ENCODE results near the gene IPO11. TPM values are rescaled to one million over a fixed set of nuclear protein-coding genes. Genes with fewer than 3 reads are reported as not detected.
"Not testable (repeated sequence)": the region's sequence is repeated elsewhere in the genome, so short reads cannot be mapped to it uniquely, and the experiment has no call there.

Gene IPO11
- polyA plus RNA-seq, 1 donor from 2014 or later: 5.7 TPM

DNA sequence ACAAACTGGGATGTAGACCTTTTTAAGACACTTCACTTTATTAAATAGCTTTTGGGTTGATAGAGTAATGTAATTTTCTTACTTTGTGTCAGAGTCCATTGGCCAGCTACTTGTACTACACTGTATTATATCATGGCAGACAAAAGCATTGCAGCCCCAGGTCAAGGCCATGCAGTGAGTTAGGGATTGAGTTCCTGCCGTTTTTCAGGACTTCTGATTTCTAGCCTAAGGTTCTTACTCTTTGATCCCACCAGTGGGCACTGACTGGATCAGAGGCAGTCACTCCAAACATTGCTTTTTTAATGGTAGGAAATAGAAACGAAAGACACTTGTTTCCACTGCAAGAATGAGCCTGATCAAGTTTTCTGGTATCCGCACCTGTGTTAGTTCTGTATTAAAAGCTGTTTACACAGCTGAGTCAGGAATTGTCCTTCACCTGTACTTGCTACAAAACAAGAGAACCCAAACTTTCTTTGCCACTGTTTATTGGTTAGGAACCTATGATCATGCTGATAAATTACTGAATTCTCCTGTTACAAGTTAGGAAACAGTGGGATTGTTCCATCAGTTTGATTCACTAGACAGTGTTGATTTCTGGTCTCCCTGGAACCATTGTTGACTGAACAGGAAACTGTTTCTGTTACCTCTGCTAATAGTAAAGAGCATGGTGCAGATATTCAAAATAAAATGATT, 188.1 kb downstream of the IPO11 start:
- peaks cover 2 to 5% (median 2%) of the 10 kb centered on the region in 3 donors for H3K4me1 Mint-ChIP-seq
- no peak overlapping the region for H3K4me3 Mint-ChIP-seq
- no peaks in the 10 kb centered on the region for H3K27me3 Mint-ChIP-seq
- H3K36me3 Mint-ChIP-seq: no peaks in the 10 kb centered on the region
- no peaks in the 10 kb centered on the region for H3K9me3 Mint-ChIP-seq
- no peak overlapping the region for H3K27ac Mint-ChIP-seq

DNA sequence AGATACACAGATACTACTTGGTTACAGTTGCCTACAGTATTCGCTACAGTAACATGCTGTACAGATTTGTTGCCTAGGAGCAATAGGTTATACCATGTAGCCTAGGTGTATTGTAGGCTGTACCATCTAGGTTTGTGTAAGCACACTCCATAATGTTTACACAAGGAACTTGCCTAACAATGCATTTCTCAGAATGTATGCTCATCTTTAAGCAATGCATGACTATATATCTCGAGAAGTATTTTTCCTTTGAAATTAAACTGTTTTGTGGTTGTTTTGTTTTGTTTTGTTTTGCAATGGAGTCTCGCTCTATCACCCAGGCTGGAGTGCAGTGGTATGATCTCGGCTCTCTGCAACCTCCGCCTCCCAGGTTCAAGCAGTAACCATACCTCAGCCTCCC, 191.4 kb downstream of the IPO11 start:
- Mint-ChIP-seq H3K27ac (no peak overlapping the region), H3K27me3 (no peaks in the 10 kb centered on the region), H3K36me3 (peaks cover 15% of the 10 kb centered on the region), H3K4me3 (no peak overlapping the region), H3K4me1 (no peaks in the 10 kb centered on the region), H3K9me3 (no peaks in the 10 kb centered on the region)

DNA sequence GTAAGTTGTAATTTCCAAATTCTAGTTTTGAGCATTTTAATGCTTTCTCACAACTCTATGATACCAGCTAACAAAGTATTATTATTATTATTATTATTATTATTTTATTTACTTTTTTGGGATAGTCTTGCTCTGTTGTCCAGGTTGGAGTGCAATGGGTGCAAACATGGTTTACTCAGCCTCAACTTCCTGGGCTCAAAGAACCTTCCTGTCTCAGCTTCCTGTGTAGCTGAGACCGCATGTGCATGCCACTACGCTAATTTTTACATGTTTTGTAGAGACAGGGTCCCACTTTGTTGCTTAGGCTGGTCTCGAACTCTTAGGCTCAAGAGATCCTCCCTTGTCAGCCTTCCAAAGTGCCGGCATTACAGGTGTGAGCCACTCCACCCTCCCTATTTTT, 193.1 kb downstream of the IPO11 start:
- Mint-ChIP-seq H3K27me3 (no peaks in the 10 kb centered on the region), H3K9me3 (no peaks in the 10 kb centered on the region), H3K4me1 (no peaks in the 10 kb centered on the region), H3K36me3 (peaks cover 16% of the 10 kb centered on the region), H3K4me3 (peak overlapping the region in 1 of 4 donors; percentile 12), H3K27ac (no peak overlapping the region)

DNA sequence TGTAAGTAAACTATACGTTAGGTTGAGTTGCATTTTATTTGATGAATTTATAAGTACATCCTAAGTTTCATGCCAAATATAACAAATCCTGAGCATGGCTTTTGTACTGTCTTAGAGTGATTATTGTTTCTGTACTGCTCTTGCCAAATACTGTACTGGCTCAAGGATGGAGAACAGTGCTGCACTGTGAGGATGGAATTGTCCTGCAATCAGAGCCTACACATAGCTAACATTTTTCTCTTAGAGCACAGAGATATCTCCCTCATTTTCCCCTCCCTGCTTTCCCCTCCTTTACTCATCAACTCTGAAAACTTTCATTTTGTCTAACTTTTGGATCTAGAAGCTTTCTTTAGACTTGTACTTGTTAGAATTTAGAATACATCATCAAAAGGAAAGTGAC, 194.3 kb downstream of the IPO11 start:
- H3K36me3 Mint-ChIP-seq: peaks cover 16% of the 10 kb centered on the region
- no peaks in the 10 kb centered on the region for H3K9me3 Mint-ChIP-seq
- no peaks in the 10 kb centered on the region for H3K4me1 Mint-ChIP-seq
- no peak overlapping the region for H3K4me3 Mint-ChIP-seq
- H3K27ac Mint-ChIP-seq: no peak overlapping the region
- H3K27me3 Mint-ChIP-seq: no peaks in the 10 kb centered on the region

DNA sequence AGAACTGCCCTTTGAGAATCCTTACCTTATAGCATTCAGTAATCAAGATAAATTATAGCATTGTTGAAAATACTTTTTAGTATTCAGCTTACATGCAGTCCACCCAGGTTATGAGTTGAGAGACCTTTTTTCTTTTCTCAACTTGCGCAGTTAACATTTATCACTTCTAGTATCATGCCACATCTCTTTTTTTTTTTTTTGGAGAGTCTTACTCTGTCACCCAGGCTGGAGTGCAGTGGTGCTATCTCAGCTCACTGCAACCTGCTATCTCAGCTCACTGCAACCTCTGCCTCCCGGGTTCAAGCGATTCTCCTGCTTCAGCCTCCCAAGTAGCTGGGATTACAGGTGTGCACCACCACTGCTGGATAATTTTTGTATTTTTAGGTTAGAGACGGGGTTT, 195.1 kb downstream of the IPO11 start:
- Mint-ChIP-seq H3K27ac (no peak overlapping the region), H3K9me3 (no peaks in the 10 kb centered on the region), H3K4me3 (no peak overlapping the region), H3K36me3 (peaks cover 16% of the 10 kb centered on the region), H3K27me3 (no peaks in the 10 kb centered on the region), H3K4me1 (no peaks in the 10 kb centered on the region)

DNA sequence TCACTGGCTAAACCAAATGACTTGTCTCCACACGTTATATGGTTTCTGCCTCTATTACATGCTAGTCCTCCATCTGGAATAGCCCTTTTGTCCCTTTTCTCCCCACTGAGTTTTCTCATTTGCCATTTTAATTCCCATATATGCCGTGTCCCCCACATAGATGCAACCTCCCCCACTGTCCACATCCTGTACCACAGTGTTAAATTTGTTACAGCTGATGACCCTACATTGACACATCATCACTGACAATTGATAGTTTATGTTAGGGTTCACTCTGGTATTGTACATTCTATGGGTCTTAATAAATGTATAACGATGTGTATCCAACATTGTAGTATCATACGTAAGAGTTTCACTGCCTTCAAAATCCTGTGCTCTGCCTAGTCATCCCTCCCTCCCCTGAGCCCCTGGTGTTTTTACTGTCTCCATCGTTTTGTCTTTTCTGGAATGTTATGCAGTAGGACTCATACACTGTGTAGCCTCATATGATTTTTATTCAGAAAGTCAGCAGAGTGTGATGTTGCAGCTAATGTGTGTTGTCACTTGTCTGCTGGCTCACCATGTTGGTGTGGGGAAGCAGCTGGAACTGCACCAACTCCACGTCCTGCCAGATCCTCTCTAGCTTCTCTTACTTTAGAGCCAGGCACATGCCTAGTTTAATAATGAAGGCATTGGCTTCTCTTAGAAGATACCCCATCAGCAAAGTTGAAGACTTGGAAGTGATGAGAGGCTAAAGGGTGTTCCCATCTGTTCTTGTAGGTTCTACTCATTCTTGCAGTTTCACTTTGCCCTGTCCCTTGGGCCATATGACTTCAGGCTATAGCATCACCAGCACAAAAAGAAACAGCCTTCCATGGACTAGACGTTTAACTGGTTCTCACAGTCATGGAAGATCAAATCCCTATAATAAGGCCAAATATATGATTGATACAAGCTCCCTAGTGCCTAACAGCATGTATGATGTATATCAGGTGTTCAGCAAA, 196.3 kb downstream of the IPO11 start:
- Mint-ChIP-seq H3K27me3 (no peaks in the 10 kb centered on the region), H3K36me3 (peaks cover 16% of the 10 kb centered on the region), H3K4me3 (no peak overlapping the region), H3K4me1 (no peaks in the 10 kb centered on the region), H3K27ac (no peak overlapping the region), H3K9me3 (no peaks in the 10 kb centered on the region)

DNA sequence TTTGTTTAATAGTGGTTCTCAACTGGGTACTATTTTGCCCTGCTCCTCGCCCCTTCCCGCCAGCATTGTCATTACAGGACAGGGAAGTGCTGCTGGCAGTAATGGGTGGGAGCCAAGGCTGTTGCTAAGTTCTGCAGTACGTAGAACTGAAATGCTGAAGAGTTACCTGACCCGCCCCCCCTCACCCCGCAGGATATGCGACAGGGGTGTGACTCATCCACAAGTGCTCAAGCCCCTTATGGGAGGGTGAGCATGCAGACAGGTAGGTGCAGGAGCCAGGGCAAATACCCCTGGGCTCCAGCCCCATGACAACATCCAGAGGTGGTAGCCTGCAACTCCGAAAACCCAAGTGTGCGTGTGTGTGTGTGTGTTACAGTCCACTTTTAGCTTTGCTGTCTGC, 201.8 kb downstream of the IPO11 start:
- no peak overlapping the region for H3K4me3 Mint-ChIP-seq
- H3K9me3 Mint-ChIP-seq: no peaks in the 10 kb centered on the region
- H3K36me3 Mint-ChIP-seq: peaks cover 3% of the 10 kb centered on the region
- H3K4me1 Mint-ChIP-seq: no peaks in the 10 kb centered on the region
- H3K27ac Mint-ChIP-seq: no peak overlapping the region
- H3K27me3 Mint-ChIP-seq: no peaks in the 10 kb centered on the region

DNA sequence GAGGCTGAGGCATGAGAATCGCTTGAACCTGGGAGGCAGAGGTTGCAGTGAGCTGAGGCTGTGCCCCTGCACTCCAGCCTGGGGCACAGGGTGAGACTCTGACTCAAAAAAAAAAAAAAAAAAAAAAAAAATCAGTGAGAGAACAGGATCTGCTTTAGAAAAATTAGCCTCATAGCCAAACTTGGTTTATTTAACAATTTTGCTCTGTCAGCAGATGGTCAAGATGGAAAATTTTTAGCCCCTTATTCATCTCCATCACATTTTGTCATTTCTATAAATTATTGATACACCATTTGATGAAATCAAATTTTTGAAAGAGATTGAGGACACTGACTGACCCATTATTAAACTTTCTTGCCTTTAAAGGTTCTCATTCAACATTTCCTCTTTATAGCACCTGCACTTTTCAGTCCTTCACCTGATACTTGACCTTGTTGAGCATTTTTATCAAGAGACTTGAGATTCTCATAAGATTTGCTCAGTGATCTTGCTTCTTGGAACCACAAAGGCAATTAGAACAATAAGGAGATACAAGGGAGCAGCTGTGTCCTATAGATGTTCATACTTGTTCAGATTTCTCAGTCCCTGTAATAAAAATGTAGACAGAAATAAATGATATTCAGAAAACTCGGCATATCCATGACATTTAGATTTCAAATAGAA, 204.2 kb downstream of the IPO11 start:
- H3K27me3 Mint-ChIP-seq: no peaks in the 10 kb centered on the region
- no peak overlapping the region for H3K27ac Mint-ChIP-seq
- peaks cover 3% of the 10 kb centered on the region for H3K36me3 Mint-ChIP-seq
- H3K4me1 Mint-ChIP-seq: no peaks in the 10 kb centered on the region
- no peak overlapping the region for H3K4me3 Mint-ChIP-seq
- no peaks in the 10 kb centered on the region for H3K9me3 Mint-ChIP-seq

DNA sequence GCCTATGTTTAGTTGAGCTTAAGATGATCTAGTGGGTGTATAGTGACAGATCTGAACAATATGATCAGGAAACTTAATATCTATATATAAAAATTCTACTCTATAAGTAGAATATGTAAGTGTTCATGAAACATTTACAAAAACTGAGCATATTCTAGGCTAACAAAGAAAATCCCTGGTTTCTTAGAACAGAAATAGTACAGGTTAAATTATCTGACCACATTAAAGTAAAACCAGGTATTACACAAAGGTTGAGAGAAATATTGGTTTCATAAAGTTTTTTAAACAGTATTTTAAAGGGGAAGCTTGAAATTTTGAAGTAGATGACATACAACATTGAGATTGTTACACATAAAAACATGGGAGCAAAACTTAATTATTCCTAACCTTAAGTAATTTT, 205.4 kb downstream of the IPO11 start:
- Mint-ChIP-seq H3K36me3 (peaks cover 3% of the 10 kb centered on the region), H3K27me3 (no peaks in the 10 kb centered on the region), H3K4me3 (no peak overlapping the region), H3K4me1 (no peaks in the 10 kb centered on the region), H3K27ac (no peak overlapping the region), H3K9me3 (no peaks in the 10 kb centered on the region)

DNA sequence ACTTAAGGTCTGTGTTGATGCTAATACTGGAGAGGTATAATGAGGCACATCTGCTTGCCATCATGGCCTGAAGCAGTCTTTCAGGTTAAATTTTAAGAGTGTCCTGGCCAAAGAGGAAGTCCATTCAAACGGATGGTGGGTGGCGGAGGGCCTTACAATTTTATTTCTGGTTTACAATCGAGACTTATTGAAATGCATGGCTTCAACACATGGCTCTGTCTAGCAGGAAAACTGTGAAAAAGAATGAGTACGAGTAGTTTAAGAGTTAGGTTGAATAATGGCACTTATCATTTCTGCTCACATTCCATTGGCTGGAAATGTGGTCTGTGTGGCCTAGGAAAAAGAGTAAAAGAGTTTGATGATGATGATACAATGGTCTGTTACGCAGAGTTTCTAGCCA, 208.2 kb downstream of the IPO11 start:
- no peaks in the 10 kb centered on the region for H3K4me1 Mint-ChIP-seq
- no peak overlapping the region for H3K27ac Mint-ChIP-seq
- H3K4me3 Mint-ChIP-seq: no peak overlapping the region
- no peaks in the 10 kb centered on the region for H3K36me3 Mint-ChIP-seq
- no peaks in the 10 kb centered on the region for H3K27me3 Mint-ChIP-seq
- no peaks in the 10 kb centered on the region for H3K9me3 Mint-ChIP-seq

DNA sequence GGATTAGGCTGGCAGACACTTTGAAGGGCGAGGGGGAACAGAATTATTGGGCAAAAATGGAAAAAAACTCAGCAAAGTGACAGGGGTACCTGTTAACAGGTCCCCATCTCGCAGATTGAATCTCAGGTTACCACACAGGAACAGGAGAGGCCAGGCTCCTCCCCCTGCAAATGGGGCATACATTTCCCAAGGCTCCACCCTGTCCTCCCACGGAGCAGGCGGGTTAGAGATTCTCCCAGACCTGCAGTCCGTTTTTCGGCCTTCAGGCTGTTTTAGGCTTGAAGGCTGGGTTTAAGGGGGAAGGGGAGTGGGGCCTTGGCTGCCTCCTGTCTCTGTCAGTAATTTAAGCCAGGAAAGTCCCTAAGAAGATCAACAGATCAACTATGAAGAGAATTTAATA, 208.7 kb downstream of the IPO11 start:
- H3K36me3 Mint-ChIP-seq: no peaks in the 10 kb centered on the region
- H3K9me3 Mint-ChIP-seq: no peaks in the 10 kb centered on the region
- no peak overlapping the region for H3K4me3 Mint-ChIP-seq
- no peaks in the 10 kb centered on the region for H3K27me3 Mint-ChIP-seq
- H3K4me1 Mint-ChIP-seq: no peaks in the 10 kb centered on the region
- H3K27ac Mint-ChIP-seq: peak overlapping the region in 1 of 3 donors; percentile 13

DNA sequence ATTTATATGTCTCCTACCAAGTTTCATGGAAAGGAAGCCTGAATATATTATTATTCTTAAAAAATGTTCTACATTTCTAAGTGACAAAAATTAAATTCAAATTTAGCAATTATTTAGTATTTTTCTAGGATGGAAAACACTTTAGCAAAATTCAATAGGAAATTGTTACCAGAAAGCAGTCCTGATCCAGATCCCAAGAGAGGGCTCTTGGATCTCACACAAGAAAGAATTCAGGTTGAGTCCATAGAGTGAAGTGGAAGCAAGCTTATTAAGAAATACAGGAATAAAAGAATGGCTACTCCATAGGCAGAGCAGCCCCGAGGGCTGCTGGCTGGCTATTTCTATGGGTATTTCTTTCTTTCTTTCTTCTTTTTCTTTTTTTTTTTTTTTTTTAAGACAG, 210.7 kb downstream of the IPO11 start:
- H3K27ac Mint-ChIP-seq: no peak overlapping the region
- H3K4me1 Mint-ChIP-seq: no peaks in the 10 kb centered on the region
- H3K36me3 Mint-ChIP-seq: peaks cover 2% of the 10 kb centered on the region
- no peaks in the 10 kb centered on the region for H3K9me3 Mint-ChIP-seq
- H3K27me3 Mint-ChIP-seq: no peaks in the 10 kb centered on the region
- no peak overlapping the region for H3K4me3 Mint-ChIP-seq

DNA sequence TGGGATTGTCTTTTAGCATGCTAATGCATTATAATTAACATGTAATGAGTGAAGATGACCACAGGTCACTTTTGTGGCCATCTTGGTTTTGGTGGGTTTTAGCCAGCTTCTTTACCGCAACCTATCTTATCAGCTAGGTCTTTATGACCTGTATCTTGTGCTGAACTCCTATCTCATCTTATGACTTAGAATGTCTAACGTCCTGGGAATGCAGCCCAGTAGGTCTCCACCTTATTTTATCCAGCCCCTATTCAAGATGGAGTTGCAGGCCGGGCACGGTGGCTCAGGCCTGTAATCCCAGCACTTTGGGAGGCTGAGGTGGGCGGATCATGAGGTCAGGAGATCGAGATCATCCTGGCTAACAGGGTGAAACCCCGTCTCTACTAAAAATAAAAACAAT, 211.9 kb downstream of the IPO11 start:
- not testable (repeated sequence) for H3K36me3 Mint-ChIP-seq, H3K4me3 Mint-ChIP-seq, H3K4me1 Mint-ChIP-seq, H3K9me3 Mint-ChIP-seq, H3K27me3 Mint-ChIP-seq
- peak overlapping the region in 1 of 3 donors; percentile 57 for H3K27ac Mint-ChIP-seq

DNA sequence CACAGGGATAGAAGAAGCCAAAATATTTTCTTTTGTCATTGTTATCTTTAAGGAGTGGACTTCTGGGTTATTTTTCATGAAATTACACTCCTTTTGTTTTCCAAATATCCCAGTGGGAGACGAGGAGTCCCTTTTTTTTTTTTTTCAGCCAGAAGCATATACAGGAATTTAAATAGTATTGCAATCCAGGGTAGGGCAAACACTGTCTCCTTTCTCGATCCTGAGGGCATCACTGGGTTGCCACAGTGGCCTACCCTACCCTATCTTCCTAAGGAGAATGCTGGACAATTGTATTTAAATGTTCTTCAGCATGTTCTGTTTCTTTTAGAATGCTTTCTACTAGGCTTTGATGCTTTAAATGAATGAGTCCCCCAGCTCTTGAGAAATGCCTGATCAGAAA, 214.0 kb downstream of the IPO11 start:
- Mint-ChIP-seq H3K27ac (no peak overlapping the region), H3K4me3 (no peak overlapping the region), H3K27me3 (no peaks in the 10 kb centered on the region), H3K4me1 (no peaks in the 10 kb centered on the region), H3K9me3 (no peaks in the 10 kb centered on the region), H3K36me3 (peaks cover 6% of the 10 kb centered on the region)

DNA sequence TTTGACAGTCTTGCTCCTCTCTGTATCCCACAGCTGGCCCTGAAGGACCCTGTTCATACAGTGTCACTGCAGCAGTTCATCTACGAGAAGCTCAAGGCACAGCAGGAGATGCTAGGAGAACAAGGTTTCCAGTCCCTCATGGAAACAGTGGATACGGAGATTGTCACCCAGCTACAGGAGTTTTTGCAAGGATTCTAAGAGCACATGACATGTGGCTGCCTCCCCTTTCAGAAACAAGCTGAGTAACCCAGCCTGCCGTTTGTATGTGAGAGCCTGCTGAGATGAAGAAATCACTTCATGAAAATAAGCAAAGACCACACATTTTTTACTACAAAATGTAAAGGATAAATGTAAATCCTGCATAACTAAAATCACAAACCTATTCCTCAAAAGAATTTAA, 214.6 kb downstream of the IPO11 start:
- no peaks in the 10 kb centered on the region for H3K4me1 Mint-ChIP-seq

More for the DNA sequence above, 214.6 kb downstream of the IPO11 start:
- H3K27me3 Mint-ChIP-seq: no peaks in the 10 kb centered on the region
- no peak overlapping the region for H3K4me3 Mint-ChIP-seq
- no peak overlapping the region for H3K27ac Mint-ChIP-seq
- peaks cover 9% of the 10 kb centered on the region for H3K36me3 Mint-ChIP-seq
- H3K9me3 Mint-ChIP-seq: no peaks in the 10 kb centered on the region

All from IgD-negative memory B cell (primary cell).